SK-N-MC (cell line): ENCODE data around the gene TRIP12.

Experiments used
- EZH2 ChIP-seq: fragments of 200-600 bp; sonication (generic); IDR thresholded peaks from one replicate; pipeline ENCODE4 v1.6.1; 2017; ENCODE audit warnings: antibody characterized with exemption
- POLR2AphosphoS5 ChIP-seq: IDR thresholded peaks from 2 replicates; pipeline ENCODE4 v1.6.1; 2012; ENCODE audit warnings: mild to moderate bottlenecking, low read depth, low read length, borderline replicate concordance

DNA sequence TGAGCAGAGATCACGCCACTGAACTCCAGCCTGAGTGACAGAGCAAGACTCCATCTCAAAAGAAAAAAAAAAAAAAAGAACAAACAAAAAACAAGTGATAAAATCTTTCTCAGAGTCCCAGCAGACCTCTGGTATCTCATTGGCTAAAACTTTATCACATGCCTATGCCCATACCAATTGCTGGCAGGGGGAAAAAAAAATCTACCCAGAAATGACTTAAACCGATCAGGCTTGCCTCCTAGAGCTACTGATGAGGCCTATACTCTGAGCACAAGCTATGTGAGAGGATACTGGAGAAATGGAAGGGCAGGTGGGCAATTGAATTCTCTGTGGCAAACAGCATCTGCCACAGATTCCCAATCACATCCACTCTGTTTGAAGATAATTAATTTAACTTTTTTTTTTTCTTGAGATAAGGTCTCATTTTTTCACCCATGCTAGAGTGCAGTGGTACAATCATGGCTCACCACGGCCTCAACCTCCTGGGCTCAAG is 49.5 kb upstream of the TRIP12 start:
- no peak for TF ChIP-seq EZH2
- TF ChIP-seq POLR2AphosphoS5: no peak
